H1 (cell line): ENCODE data around the gene TTC28.

ENCODE experiments used
- CEBPB ChIP-seq: IDR thresholded peaks from 2 replicates; pipeline ENCODE4 v1.6.1; 2012; ENCODE audit warnings: low read depth, low read length
- CHD2 ChIP-seq: IDR thresholded peaks from 2 replicates; pipeline ENCODE4 v1.6.1; 2012; ENCODE audit warnings: low read length, improper control_type of control experiment
- EZH2 ChIP-seq: fragments of 200-600 bp; sonication (generic); IDR thresholded peaks from 2 replicates; pipeline ENCODE4 v1.7.1; 2012; ENCODE audit warnings: low read depth, mild to moderate bottlenecking, moderate library complexity, low read length, inconsistent platforms; ENCODE audit not compliant: severe bottlenecking
- GABPA ChIP-seq: IDR thresholded peaks from 2 replicates; pipeline ENCODE4 v1.6.1; 2011; ENCODE audit warnings: mild to moderate bottlenecking, low read length, moderate library complexity, borderline replicate concordance; ENCODE audit not compliant: insufficient read depth
- HDAC6 ChIP-seq: IDR thresholded peaks from one replicate; pipeline ENCODE4 v1.7.1; 2012; ENCODE audit warnings: low read depth, mild to moderate bottlenecking, inconsistent platforms, low read length, moderate library complexity
- JUND ChIP-seq: IDR thresholded peaks from 2 replicates; pipeline ENCODE4 v1.6.1; 2011; ENCODE audit warnings: mild to moderate bottlenecking, improper control_type of control experiment, low read length
- PHF8 ChIP-seq: fragments of 200-600 bp; sonication (generic); conservative IDR thresholded peaks from 2 replicates; pipeline ENCODE4 v1.7.1; 2012; ENCODE audit warnings: low read depth, mild to moderate bottlenecking, inconsistent platforms, low read length, moderate library complexity
- POLR2A ChIP-seq, 2 experiments: IDR thresholded peaks; 1 replicate in 1 of 2; 2 replicates in 1 of 2; pipeline ENCODE4 v1.6.1; 2011; ENCODE audit warnings: low read depth in 2 of 2, low read length in 2 of 2, mild to moderate bottlenecking in 2 of 2; ENCODE audit errors: control extremely low read depth in 1 of 2
- POLR2AphosphoS5 ChIP-seq: IDR thresholded peaks from 2 replicates; pipeline ENCODE4 v1.6.1; 2011; ENCODE audit warnings: low read depth, low read length
- RAD21 ChIP-seq, 2 experiments: IDR thresholded peaks in 1 of 2; conservative IDR thresholded peaks in 1 of 2; 2 replicates each; pipeline ENCODE4 v1.6.1; 2011; ENCODE audit warnings: low read depth in 2 of 2, low read length in 2 of 2, improper control_type of control experiment in 1 of 2, inconsistent platforms in 1 of 2, mild to moderate bottlenecking in 1 of 2, moderate library complexity in 1 of 2
- TEAD4 ChIP-seq: IDR thresholded peaks from 2 replicates; pipeline ENCODE4 v1.6.1; 2012; ENCODE audit warnings: low read depth, low read length, inconsistent platforms, mixed read lengths
- ZNF274 ChIP-seq: IDR thresholded peaks from 2 replicates; pipeline ENCODE4 v1.7.0; 2012; ENCODE audit warnings: low read length, borderline replicate concordance; ENCODE audit errors: extremely low read depth
- TF ChIP-seq, protein P1 (sequence below), 3 experiments: IDR thresholded peaks; 1 replicate in 2 of 3; 2 replicates in 1 of 3; pipeline versions ENCODE4 v1.5.1 to v1.6.1; 2011; ENCODE audit warnings: low read length in 3 of 3, mild to moderate bottlenecking in 3 of 3, inconsistent platforms in 2 of 3, low read depth in 1 of 3, moderate library complexity in 1 of 3; ENCODE audit not compliant: insufficient read depth in 1 of 3; ENCODE audit errors: control extremely low read depth in 1 of 3

GRCh38 chr22:28563636-28564035 is 116.0 kb downstream of the TTC28 start:
- TF ChIP-seq RAD21 (IDR thresholded peaks at IDR 0.05 in 1 of 2, conservative IDR thresholded peaks at IDR 0.05 in 1 of 2; ENCODE audit: low read depth in 2 of 2, low read length in 2 of 2) (no peak), POLR2AphosphoS5 (no peak), PHF8 (no peak), EZH2 (no peak), GABPA (no peak), TEAD4 (no peak), CHD2 (no peak), JUND (no peak), POLR2A (IDR thresholded peaks at IDR 0.05; ENCODE audit: control extremely low read depth in 1 of 2, low read depth in 2 of 2, low read length in 2 of 2) (no peak), CEBPB (no peak), ZNF274 (no peak), HDAC6 (no peak)
- TF ChIP-seq, protein P1, sequence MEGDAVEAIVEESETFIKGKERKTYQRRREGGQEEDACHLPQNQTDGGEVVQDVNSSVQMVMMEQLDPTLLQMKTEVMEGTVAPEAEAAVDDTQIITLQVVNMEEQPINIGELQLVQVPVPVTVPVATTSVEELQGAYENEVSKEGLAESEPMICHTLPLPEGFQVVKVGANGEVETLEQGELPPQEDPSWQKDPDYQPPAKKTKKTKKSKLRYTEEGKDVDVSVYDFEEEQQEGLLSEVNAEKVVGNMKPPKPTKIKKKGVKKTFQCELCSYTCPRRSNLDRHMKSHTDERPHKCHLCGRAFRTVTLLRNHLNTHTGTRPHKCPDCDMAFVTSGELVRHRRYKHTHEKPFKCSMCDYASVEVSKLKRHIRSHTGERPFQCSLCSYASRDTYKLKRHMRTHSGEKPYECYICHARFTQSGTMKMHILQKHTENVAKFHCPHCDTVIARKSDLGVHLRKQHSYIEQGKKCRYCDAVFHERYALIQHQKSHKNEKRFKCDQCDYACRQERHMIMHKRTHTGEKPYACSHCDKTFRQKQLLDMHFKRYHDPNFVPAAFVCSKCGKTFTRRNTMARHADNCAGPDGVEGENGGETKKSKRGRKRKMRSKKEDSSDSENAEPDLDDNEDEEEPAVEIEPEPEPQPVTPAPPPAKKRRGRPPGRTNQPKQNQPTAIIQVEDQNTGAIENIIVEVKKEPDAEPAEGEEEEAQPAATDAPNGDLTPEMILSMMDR (IDR thresholded peaks at IDR 0.05; ENCODE audit: control extremely low read depth in 1 of 3, insufficient read depth in 1 of 3, low read depth in 1 of 3, low read length in 3 of 3): no peak
